ENCODE measurements around the gene MPP3.

MPP3 gene

DNA sequence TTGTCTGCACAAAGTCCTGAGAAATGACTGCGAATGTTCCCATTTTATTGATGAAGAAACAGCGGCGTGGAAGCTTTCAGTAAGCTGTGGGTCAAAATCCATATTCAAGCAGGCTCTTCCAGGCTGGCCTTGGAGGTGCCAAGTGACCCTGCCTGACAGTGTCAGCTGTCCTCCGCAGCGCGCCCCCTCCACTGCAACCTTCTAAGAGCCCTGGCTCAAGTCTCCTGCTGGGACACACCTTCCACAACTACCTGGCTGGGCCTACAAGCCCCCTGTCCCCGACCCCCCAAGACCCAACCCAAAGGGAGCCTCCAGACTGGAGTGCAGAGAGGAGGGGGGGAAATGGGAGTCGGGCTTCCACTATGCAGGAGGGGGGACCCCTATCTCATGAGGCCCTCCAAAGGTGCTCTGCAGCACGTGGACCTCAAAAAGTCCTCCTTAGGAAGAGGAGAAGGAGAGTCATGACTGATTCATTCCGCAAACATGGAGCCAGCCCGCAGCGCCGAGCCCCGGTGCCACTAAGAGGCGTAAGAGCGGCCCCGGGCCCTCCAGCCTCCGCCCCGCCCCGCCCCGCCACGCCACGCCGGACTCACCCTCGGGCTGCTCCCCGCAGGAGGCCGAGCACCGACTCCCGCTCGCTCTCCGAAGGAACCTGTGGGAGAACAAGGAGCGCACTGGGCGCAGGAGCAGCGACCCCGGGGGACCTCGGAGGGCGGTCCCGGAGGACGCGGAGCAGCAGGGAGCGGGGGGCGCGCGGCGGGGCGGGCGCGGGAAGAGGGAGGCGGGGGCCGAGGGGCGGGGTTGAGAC is 574 bp downstream of the MPP3 start (continued):
- TF ChIP-seq ZFP69B (tag by site-specific recombination; IDR thresholded peaks at IDR 0.05) (0 out of 2 replicates have a peak, but pooled peaks have one; percentile 10), BCL11A (tag by site-specific recombination; IDR thresholded peaks at IDR 0.05; ENCODE audit: low read depth) (no peak), ZNF302 (tag by site-specific recombination; IDR thresholded peaks at IDR 0.05; ENCODE audit: low read depth) (no peak), ZBTB17 (tag by site-specific recombination; IDR thresholded peaks at IDR 0.05) (peak; percentile 53; the same call in 1 of the 2 replicates), ZNF114 (tag by site-specific recombination; IDR thresholded peaks at IDR 0.05) (no peak), ZXDB (tag by site-specific recombination; IDR thresholded peaks at IDR 0.05) (no peak), ZNF670 (tag by site-specific recombination; IDR thresholded peaks at IDR 0.05; ENCODE audit: low read depth) (no peak), ZNF140 (tag by site-specific recombination; IDR thresholded peaks at IDR 0.05) (no peak), EGR2 (tag by site-specific recombination; IDR thresholded peaks at IDR 0.05; ENCODE audit: low read depth) (no peak), ZBTB21 (tag by site-specific recombination; IDR thresholded peaks at IDR 0.05) (no peak), OVOL3 (tag by site-specific recombination; IDR thresholded peaks at IDR 0.05) (no peak), KLF16 (tag by site-specific recombination; IDR thresholded peaks at IDR 0.05) (0 out of 2 replicates have a peak, but pooled peaks have one; percentile 43), ZNF707 (tag by site-specific recombination; IDR thresholded peaks at IDR 0.05) (no peak), ZBTB8A (tag by site-specific recombination; IDR thresholded peaks at IDR 0.05) (peak; percentile 64), ZNF510 (tag by site-specific recombination; IDR thresholded peaks at IDR 0.05; ENCODE audit: insufficient replicate concordance) (no peak), ZNF354C (tag by site-specific recombination; IDR thresholded peaks at IDR 0.05; ENCODE audit: borderline replicate concordance, low read depth) (no peak), ZNF132 (tag by site-specific recombination; IDR thresholded peaks at IDR 0.05; ENCODE audit: borderline replicate concordance) (no peak), ZNF433 (tag by site-specific recombination; IDR thresholded peaks at IDR 0.05; ENCODE audit: low read depth) (no peak), ZNF560 (tag by site-specific recombination; IDR thresholded peaks at IDR 0.05; ENCODE audit: borderline replicate concordance) (no peak), KLF9 (tag by site-specific recombination; IDR thresholded peaks at IDR 0.05; ENCODE audit: low read depth) (peak; percentile 65; the same call in 1 of the 2 replicates)
- TF ChIP-seq, protein P1, sequence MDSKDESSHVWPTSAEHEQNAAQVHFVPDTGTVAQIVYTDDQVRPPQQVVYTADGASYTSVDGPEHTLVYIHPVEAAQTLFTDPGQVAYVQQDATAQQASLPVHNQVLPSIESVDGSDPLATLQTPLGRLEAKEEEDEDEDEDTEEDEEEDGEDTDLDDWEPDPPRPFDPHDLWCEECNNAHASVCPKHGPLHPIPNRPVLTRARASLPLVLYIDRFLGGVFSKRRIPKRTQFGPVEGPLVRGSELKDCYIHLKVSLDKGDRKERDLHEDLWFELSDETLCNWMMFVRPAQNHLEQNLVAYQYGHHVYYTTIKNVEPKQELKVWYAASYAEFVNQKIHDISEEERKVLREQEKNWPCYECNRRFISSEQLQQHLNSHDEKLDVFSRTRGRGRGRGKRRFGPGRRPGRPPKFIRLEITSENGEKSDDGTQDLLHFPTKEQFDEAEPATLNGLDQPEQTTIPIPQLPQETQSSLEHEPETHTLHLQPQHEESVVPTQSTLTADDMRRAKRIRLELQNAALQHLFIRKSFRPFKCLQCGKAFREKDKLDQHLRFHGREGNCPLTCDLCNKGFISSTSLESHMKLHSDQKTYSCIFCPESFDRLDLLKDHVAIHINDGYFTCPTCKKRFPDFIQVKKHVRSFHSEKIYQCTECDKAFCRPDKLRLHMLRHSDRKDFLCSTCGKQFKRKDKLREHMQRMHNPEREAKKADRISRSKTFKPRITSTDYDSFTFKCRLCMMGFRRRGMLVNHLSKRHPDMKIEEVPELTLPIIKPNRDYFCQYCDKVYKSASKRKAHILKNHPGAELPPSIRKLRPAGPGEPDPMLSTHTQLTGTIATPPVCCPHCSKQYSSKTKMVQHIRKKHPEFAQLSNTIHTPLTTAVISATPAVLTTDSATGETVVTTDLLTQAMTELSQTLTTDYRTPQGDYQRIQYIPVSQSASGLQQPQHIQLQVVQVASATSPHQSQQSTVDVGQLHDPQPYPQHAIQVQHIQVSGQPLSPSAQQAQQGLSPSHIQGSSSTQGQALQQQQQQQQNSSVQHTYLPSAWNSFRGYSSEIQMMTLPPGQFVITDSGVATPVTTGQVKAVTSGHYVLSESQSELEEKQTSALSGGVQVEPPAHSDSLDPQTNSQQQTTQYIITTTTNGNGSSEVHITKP (tag by site-specific recombination; IDR thresholded peaks at IDR 0.05), result peak; percentile 71
- TF ChIP-seq, protein P2, sequence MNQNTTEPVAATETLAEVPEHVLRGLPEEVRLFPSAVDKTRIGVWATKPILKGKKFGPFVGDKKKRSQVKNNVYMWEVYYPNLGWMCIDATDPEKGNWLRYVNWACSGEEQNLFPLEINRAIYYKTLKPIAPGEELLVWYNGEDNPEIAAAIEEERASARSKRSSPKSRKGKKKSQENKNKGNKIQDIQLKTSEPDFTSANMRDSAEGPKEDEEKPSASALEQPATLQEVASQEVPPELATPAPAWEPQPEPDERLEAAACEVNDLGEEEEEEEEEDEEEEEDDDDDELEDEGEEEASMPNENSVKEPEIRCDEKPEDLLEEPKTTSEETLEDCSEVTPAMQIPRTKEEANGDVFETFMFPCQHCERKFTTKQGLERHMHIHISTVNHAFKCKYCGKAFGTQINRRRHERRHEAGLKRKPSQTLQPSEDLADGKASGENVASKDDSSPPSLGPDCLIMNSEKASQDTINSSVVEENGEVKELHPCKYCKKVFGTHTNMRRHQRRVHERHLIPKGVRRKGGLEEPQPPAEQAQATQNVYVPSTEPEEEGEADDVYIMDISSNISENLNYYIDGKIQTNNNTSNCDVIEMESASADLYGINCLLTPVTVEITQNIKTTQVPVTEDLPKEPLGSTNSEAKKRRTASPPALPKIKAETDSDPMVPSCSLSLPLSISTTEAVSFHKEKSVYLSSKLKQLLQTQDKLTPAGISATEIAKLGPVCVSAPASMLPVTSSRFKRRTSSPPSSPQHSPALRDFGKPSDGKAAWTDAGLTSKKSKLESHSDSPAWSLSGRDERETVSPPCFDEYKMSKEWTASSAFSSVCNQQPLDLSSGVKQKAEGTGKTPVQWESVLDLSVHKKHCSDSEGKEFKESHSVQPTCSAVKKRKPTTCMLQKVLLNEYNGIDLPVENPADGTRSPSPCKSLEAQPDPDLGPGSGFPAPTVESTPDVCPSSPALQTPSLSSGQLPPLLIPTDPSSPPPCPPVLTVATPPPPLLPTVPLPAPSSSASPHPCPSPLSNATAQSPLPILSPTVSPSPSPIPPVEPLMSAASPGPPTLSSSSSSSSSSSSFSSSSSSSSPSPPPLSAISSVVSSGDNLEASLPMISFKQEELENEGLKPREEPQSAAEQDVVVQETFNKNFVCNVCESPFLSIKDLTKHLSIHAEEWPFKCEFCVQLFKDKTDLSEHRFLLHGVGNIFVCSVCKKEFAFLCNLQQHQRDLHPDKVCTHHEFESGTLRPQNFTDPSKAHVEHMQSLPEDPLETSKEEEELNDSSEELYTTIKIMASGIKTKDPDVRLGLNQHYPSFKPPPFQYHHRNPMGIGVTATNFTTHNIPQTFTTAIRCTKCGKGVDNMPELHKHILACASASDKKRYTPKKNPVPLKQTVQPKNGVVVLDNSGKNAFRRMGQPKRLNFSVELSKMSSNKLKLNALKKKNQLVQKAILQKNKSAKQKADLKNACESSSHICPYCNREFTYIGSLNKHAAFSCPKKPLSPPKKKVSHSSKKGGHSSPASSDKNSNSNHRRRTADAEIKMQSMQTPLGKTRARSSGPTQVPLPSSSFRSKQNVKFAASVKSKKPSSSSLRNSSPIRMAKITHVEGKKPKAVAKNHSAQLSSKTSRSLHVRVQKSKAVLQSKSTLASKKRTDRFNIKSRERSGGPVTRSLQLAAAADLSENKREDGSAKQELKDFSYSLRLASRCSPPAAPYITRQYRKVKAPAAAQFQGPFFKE (tag by site-specific recombination; IDR thresholded peaks at IDR 0.05; ENCODE audit: borderline replicate concordance), result no peak
- TF ChIP-seq, protein P3, sequence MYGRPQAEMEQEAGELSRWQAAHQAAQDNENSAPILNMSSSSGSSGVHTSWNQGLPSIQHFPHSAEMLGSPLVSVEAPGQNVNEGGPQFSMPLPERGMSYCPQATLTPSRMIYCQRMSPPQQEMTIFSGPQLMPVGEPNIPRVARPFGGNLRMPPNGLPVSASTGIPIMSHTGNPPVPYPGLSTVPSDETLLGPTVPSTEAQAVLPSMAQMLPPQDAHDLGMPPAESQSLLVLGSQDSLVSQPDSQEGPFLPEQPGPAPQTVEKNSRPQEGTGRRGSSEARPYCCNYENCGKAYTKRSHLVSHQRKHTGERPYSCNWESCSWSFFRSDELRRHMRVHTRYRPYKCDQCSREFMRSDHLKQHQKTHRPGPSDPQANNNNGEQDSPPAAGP (tag by site-specific recombination; IDR thresholded peaks at IDR 0.05), result peak; percentile 63
- TF ChIP-seq, protein P4, sequence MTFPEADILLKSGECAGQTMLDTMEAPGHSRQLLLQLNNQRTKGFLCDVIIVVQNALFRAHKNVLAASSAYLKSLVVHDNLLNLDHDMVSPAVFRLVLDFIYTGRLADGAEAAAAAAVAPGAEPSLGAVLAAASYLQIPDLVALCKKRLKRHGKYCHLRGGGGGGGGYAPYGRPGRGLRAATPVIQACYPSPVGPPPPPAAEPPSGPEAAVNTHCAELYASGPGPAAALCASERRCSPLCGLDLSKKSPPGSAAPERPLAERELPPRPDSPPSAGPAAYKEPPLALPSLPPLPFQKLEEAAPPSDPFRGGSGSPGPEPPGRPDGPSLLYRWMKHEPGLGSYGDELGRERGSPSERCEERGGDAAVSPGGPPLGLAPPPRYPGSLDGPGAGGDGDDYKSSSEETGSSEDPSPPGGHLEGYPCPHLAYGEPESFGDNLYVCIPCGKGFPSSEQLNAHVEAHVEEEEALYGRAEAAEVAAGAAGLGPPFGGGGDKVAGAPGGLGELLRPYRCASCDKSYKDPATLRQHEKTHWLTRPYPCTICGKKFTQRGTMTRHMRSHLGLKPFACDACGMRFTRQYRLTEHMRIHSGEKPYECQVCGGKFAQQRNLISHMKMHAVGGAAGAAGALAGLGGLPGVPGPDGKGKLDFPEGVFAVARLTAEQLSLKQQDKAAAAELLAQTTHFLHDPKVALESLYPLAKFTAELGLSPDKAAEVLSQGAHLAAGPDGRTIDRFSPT (tag by site-specific recombination; IDR thresholded peaks at IDR 0.05), result no peak
- TF ChIP-seq, protein P5, sequence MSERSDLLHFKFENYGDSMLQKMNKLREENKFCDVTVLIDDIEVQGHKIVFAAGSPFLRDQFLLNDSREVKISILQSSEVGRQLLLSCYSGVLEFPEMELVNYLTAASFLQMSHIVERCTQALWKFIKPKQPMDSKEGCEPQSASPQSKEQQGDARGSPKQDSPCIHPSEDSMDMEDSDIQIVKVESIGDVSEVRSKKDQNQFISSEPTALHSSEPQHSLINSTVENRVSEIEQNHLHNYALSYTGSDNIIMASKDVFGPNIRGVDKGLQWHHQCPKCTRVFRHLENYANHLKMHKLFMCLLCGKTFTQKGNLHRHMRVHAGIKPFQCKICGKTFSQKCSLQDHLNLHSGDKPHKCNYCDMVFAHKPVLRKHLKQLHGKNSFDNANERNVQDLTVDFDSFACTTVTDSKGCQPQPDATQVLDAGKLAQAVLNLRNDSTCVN (tag by site-specific recombination; optimal IDR thresholded peaks at IDR 0.05), result peak; percentile 77
